Endothelial cell of umbilical vein (primary cell): ENCODE data around the gene MITD1.

ENCODE experiments used
- EZH2 ChIP-seq: IDR thresholded peaks from 2 replicates; pipeline ENCODE4 v1.6.1; 2012; ENCODE audit warnings: borderline replicate concordance, low read depth, mild to moderate bottlenecking, moderate library complexity, low read length, inconsistent platforms; ENCODE audit not compliant: severe bottlenecking
- JUN ChIP-seq: IDR thresholded peaks from 2 replicates; pipeline ENCODE4 v1.6.1; 2011; ENCODE audit warnings: borderline replicate concordance, low read depth; ENCODE audit not compliant: insufficient read length, insufficient read depth
- MYC ChIP-seq: IDR thresholded peaks from one replicate; pipeline ENCODE4 v1.6.1; 2011; ENCODE audit warnings: mild to moderate bottlenecking, low read depth, low read length
- POLR2A ChIP-seq: IDR thresholded peaks from 2 replicates; pipeline ENCODE4 v1.6.1; 2012; ENCODE audit warnings: low read depth, mild to moderate bottlenecking, control low read depth, low read length
- POLR2AphosphoS5 ChIP-seq: IDR thresholded peaks from 2 replicates; pipeline ENCODE4 v1.6.1; 2012; ENCODE audit warnings: low read depth, mild to moderate bottlenecking, control low read depth, low read length, moderate library complexity; ENCODE audit not compliant: insufficient read depth
- TF ChIP-seq, protein P1 (sequence below), 2 donors: IDR thresholded peaks; 1 replicate in 1 of 2; 2 replicates in 1 of 2; pipeline ENCODE4 v1.5.1; 2011; ENCODE audit warnings: low read length in 2 of 2, mild to moderate bottlenecking in 2 of 2, moderate library complexity in 2 of 2, control low read depth in 1 of 2, inconsistent platforms in 1 of 2, low read depth in 1 of 2; ENCODE audit not compliant: insufficient read depth in 1 of 2; ENCODE audit errors: extremely low read depth in 1 of 2
- TF ChIP-seq, protein P2 (sequence below): IDR thresholded peaks from 2 replicates; pipeline ENCODE4 v1.6.1; 2011; ENCODE audit not compliant: insufficient read depth, insufficient read length

DNA sequence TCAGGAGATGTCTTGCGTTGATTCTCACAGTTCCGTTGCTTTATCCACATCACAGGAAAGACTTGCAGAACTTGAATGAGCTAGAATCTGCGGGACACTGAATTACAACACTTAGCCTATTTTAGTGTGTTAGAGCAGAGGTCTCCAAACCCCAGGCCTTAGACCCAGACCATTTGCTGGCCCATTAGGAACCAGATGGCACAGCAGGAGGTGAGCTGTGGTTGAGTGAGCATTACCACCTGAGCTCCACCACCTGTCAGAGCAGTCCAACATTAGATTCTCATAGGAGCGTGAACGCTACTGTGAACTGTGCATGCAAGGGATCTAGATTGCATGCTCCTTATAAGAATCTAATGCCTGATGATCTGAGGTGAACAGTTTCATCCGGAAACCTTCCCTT is 4.0 kb upstream of the MITD1 start:
- TF ChIP-seq, protein P1, sequence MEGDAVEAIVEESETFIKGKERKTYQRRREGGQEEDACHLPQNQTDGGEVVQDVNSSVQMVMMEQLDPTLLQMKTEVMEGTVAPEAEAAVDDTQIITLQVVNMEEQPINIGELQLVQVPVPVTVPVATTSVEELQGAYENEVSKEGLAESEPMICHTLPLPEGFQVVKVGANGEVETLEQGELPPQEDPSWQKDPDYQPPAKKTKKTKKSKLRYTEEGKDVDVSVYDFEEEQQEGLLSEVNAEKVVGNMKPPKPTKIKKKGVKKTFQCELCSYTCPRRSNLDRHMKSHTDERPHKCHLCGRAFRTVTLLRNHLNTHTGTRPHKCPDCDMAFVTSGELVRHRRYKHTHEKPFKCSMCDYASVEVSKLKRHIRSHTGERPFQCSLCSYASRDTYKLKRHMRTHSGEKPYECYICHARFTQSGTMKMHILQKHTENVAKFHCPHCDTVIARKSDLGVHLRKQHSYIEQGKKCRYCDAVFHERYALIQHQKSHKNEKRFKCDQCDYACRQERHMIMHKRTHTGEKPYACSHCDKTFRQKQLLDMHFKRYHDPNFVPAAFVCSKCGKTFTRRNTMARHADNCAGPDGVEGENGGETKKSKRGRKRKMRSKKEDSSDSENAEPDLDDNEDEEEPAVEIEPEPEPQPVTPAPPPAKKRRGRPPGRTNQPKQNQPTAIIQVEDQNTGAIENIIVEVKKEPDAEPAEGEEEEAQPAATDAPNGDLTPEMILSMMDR (IDR thresholded peaks at IDR 0.05; ENCODE audit: extremely low read depth in 1 of 2, insufficient read depth in 1 of 2, low read depth in 1 of 2, low read length in 2 of 2), result no peak
- TF ChIP-seq MYC (no peak), POLR2AphosphoS5 (no peak), POLR2A (no peak), EZH2 (no peak), JUN (no peak)
- TF ChIP-seq, protein P2, sequence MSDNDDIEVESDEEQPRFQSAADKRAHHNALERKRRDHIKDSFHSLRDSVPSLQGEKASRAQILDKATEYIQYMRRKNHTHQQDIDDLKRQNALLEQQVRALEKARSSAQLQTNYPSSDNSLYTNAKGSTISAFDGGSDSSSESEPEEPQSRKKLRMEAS, result no peak
